ENCODE results near the gene PEDS1. TPM values are rescaled to one million over a fixed set of nuclear protein-coding genes. Genes with fewer than 3 reads are reported as not detected.

The PEDS1 gene
- total and polyA plus RNA-seq, 2 of the 8 experiments (the other 6 are each of a cell fraction or from before 2014, with no cell fraction given) = 28.9 to 75.9 TPM

GRCh38 chr20:50165684-50166554, 12.4 kb upstream of the PEDS1 start (continued):
- TF ChIP-seq, protein P1, sequence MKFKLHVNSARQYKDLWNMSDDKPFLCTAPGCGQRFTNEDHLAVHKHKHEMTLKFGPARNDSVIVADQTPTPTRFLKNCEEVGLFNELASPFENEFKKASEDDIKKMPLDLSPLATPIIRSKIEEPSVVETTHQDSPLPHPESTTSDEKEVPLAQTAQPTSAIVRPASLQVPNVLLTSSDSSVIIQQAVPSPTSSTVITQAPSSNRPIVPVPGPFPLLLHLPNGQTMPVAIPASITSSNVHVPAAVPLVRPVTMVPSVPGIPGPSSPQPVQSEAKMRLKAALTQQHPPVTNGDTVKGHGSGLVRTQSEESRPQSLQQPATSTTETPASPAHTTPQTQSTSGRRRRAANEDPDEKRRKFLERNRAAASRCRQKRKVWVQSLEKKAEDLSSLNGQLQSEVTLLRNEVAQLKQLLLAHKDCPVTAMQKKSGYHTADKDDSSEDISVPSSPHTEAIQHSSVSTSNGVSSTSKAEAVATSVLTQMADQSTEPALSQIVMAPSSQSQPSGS (IDR thresholded peaks at IDR 0.05; ENCODE audit: low read length) = peak; percentile 84; the same call in 1 of the 2 replicates
- TF ChIP-seq POLR2AphosphoS5 (IDR thresholded peaks at IDR 0.05; ENCODE audit: low read depth, low read length) (peak; percentile 67; the same call in 1 of the 2 replicates), KDM5A (IDR thresholded peaks at IDR 0.05; ENCODE audit: low read length) (no peak), PHF8 (conservative IDR thresholded peaks at IDR 0.05; ENCODE audit: low read depth, low read length) (peak; percentile 34; the same call in 1 of the 2 replicates), TCF12 (IDR thresholded peaks at IDR 0.05; ENCODE audit: low read depth, low read length) (peak; percentile 43; the same call in 1 of the 2 replicates), CREB1 (IDR thresholded peaks at IDR 0.05) (peak; percentile 82), TAF1 (IDR thresholded peaks at IDR 0.05; ENCODE audit: low read depth, low read length) (peak; percentile 71; the same call in 1 of the 2 replicates), JUN (IDR thresholded peaks at IDR 0.05; ENCODE audit: low read depth, low read length) (peak; percentile 78), SIRT6 (IDR thresholded peaks at IDR 0.05; ENCODE audit: low read length) (no peak), ASH2L (IDR thresholded peaks at IDR 0.05; ENCODE audit: low read length) (peak; percentile 76), SP1 (IDR thresholded peaks at IDR 0.05; ENCODE audit: low read depth, low read length) (peak; percentile 85), SIN3A (conservative IDR thresholded peaks at IDR 0.05 in 1 of 2, IDR thresholded peaks at IDR 0.05 in 1 of 2; ENCODE audit: low read depth in 1 of 2, low read length in 2 of 2) (peak; percentile 40 to 82; a peak in 2 of 4 replicates), GTF2F1 (IDR thresholded peaks at IDR 0.05; ENCODE audit: borderline replicate concordance, low read depth, low read length) (no peak)
- TF ChIP-seq, protein P2, sequence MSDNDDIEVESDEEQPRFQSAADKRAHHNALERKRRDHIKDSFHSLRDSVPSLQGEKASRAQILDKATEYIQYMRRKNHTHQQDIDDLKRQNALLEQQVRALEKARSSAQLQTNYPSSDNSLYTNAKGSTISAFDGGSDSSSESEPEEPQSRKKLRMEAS (IDR thresholded peaks at IDR 0.05) = peak; percentile 62; the same call in 1 of the 2 replicates
